Keratinocyte (primary cell): ENCODE results near the gene ARPC4. TPM values are rescaled to one million over a fixed set of nuclear protein-coding genes. Genes with fewer than 3 reads are reported as not detected.

Experiments
- DNase-seq: peaks from one replicate; pipeline ENCODE4 v3.0.0-alpha.2; 2011; ENCODE audit warnings: low read depth, missing footprints, low spot score
- FAIRE-seq: peaks from 2 replicates; lab custom pipeline; 2011; peaks lifted over from hg19 to GRCh38; lab: Jason Lieb, UNC
- H2AFZ ChIP-seq: 2 replicates; pipeline ENCODE4 v1.6.0; 2012; ENCODE audit warnings: low read length, control low read depth, inconsistent platforms; ENCODE audit not compliant: control insufficient read depth
- H3K27ac ChIP-seq: 2 replicates; pipeline ENCODE4 v1.5.1; 2011; ENCODE audit warnings: low read length; ENCODE audit not compliant: control insufficient read depth, insufficient read depth
- H3K27me3 ChIP-seq: 3 replicates; pipeline ENCODE4 v1.6.0; 2011; ENCODE audit warnings: low read length; ENCODE audit not compliant: control insufficient read depth, insufficient read depth; ENCODE audit errors: extremely low read depth
- H3K36me3 ChIP-seq, 2 experiments: 2 replicates in 1 of 2; 3 replicates in 1 of 2; pipeline ENCODE4 v1.5.1; 2011; ENCODE audit warnings: low read length in 2 of 2, mild to moderate bottlenecking in 1 of 2; ENCODE audit not compliant: control insufficient read depth in 2 of 2, insufficient read depth in 2 of 2; ENCODE audit errors: extremely low read depth in 1 of 2
- H3K4me1 ChIP-seq: 3 replicates; pipeline ENCODE4 v1.5.1; 2011; ENCODE audit warnings: low read length; ENCODE audit not compliant: control insufficient read depth, insufficient read depth; ENCODE audit errors: extremely low read depth
- H3K4me2 ChIP-seq: 3 replicates; pipeline ENCODE4 v1.6.0; 2011; ENCODE audit warnings: low read depth, low read length; ENCODE audit not compliant: control insufficient read depth, insufficient read depth; ENCODE audit errors: extremely low read depth
- H3K4me3 ChIP-seq, 3 experiments: fragments of 200-600 bp in 1 of 3; sonication (generic) in 1 of 3; 2 replicates in 2 of 3; 3 replicates in 1 of 3; pipeline ENCODE4 v1.5.1; 2011 to 2016; ENCODE audit warnings: low read length in 3 of 3, mild to moderate bottlenecking in 3 of 3, control low read depth in 2 of 3, inconsistent platforms in 1 of 3, low read depth in 1 of 3, mixed read lengths in 1 of 3, mixed run types in 1 of 3, moderate library complexity in 1 of 3; ENCODE audit not compliant: control insufficient read depth in 2 of 3, insufficient read depth in 2 of 3; ENCODE audit errors: extremely low read depth in 1 of 3
- H3K79me2 ChIP-seq: 2 replicates; pipeline ENCODE4 v1.6.0; 2012; ENCODE audit warnings: low read length; ENCODE audit not compliant: control insufficient read depth, insufficient read depth
- H3K9ac ChIP-seq: 3 replicates; pipeline ENCODE4 v1.6.0; 2011; ENCODE audit warnings: low read length; ENCODE audit not compliant: control insufficient read depth, insufficient read depth; ENCODE audit errors: extremely low read depth
- H3K9me1 ChIP-seq: 3 replicates; pipeline ENCODE4 v1.6.0; 2011; ENCODE audit warnings: low read length; ENCODE audit not compliant: control insufficient read depth, insufficient read depth; ENCODE audit errors: extremely low read depth
- H3K9me3 ChIP-seq: 2 replicates; pipeline ENCODE4 v1.5.1; 2012; ENCODE audit warnings: low read depth, low read length; ENCODE audit not compliant: control insufficient read depth
- H4K20me1 ChIP-seq: 3 replicates; pipeline ENCODE4 v1.6.0; 2011; ENCODE audit warnings: low read length; ENCODE audit not compliant: control insufficient read depth, insufficient read depth; ENCODE audit errors: extremely low read depth
- CTCF ChIP-seq, 3 experiments: IDR thresholded peaks in 1 of 3; conservative IDR thresholded peaks in 1 of 3; optimal IDR thresholded peaks in 1 of 3; 2 replicates in 2 of 3; 3 replicates in 1 of 3; pipeline versions ENCODE3 to v1.5.1; 2011; ENCODE audit warnings: low read length in 3 of 3, mild to moderate bottlenecking in 3 of 3, moderate library complexity in 2 of 3, control low read depth in 1 of 3, inconsistent platforms in 1 of 3; ENCODE audit not compliant: insufficient read depth in 2 of 3; ENCODE audit errors: extremely low read depth in 1 of 3
- EZH2 ChIP-seq: IDR thresholded peaks from one replicate; pipeline ENCODE4 v1.6.1; 2012; ENCODE audit warnings: inconsistent platforms, mild to moderate bottlenecking, low read length, moderate library complexity
- dilution Hi-C: fragments of 300-500 bp; cut with MboI; formaldehyde crosslinking; loops from one replicate; pipeline ENCODE4 v1.7.0; 2020; ENCODE audit warnings: low sequenced_read_pairs; ENCODE audit not compliant: extremely low pct_ligation_motif_present
- polyA plus RNA-seq, 5 experiments: library from polyadenylated mRNA; depleted of rRNA in 3 of 5; stranded (reverse) in 3 of 5; stranded (forward) in 1 of 5; unstranded in 1 of 5; fragments of >200 nt; gene quantifications; 1 replicate in 1 of 5; 2 replicates in 3 of 5; 3 replicates in 1 of 5; pipeline versions ENCODE4 v1.2.1 to v1.2.3, GENCODE V29; 2011 to 2012; ENCODE audit warnings: missing spikeins in 2 of 5, low read depth in 1 of 5, low replicate concordance in 1 of 5

The ARPC4 gene
- polyA plus RNA-seq, 1 donor (not counting 4 experiments of a cell fraction or from before 2014, with no cell fraction given): 173 TPM

- H3K9me3 ChIP-seq: no peaks in the 10 kb centered on the region
- H2AFZ ChIP-seq: no peak overlapping the region
- H3K4me2 ChIP-seq: no peak overlapping the region
- H3K9ac ChIP-seq: no peak overlapping the region
- dilution Hi-C loops: no loop called here
- H3K9me1 ChIP-seq: no peaks in the 10 kb centered on the region
- H3K4me3 ChIP-seq: no peak overlapping the region
- FAIRE-seq (no peak), DNase-seq (no peak)
- peaks cover 42 to 47% of the 10 kb centered on the region in 2 experiments for H3K36me3 ChIP-seq
- H3K27ac ChIP-seq: no peak overlapping the region
- H3K4me1 ChIP-seq: peaks cover 14% of the 10 kb centered on the region
- TF ChIP-seq CTCF (optimal IDR thresholded peaks at IDR 0.05 in 1 of 3, IDR thresholded peaks at IDR 0.05 in 1 of 3, conservative IDR thresholded peaks at IDR 0.05 in 1 of 3; ENCODE audit: extremely low read depth in 1 of 3, insufficient read depth in 2 of 3, low read length in 3 of 3): no peak
- no peak for TF ChIP-seq EZH2
- H3K27me3 ChIP-seq: no peaks in the 10 kb centered on the region
- H3K79me2 ChIP-seq: peaks cover 4% of the 10 kb centered on the region
- no peaks in the 10 kb centered on the region for H4K20me1 ChIP-seq
Measured at GRCh38 chr3:9746330-9746729, 46.6 kb upstream of the ARPC4 start.

- H3K36me3 ChIP-seq: peaks cover 40 to 43% of the 10 kb centered on the region in 2 experiments
- H3K4me2 ChIP-seq: no peak overlapping the region
- no peak overlapping the region for H2AFZ ChIP-seq
- no peak overlapping the region for H3K4me3 ChIP-seq
- H3K27ac ChIP-seq: no peak overlapping the region
- peaks cover 14% of the 10 kb centered on the region for H3K4me1 ChIP-seq
- no peaks in the 10 kb centered on the region for H3K9me3 ChIP-seq
- FAIRE-seq: no peak
- H3K9ac ChIP-seq: no peak overlapping the region
- DNase-seq: no peak
- no peaks in the 10 kb centered on the region for H3K27me3 ChIP-seq
- no peaks in the 10 kb centered on the region for H3K9me1 ChIP-seq
- TF ChIP-seq CTCF (optimal IDR thresholded peaks at IDR 0.05 in 1 of 3, IDR thresholded peaks at IDR 0.05 in 1 of 3, conservative IDR thresholded peaks at IDR 0.05 in 1 of 3; ENCODE audit: extremely low read depth in 1 of 3, insufficient read depth in 2 of 3, low read length in 3 of 3) (no peak), EZH2 (no peak)
- dilution Hi-C loops: no loop called here
- no peaks in the 10 kb centered on the region for H4K20me1 ChIP-seq
- H3K79me2 ChIP-seq: peaks cover 4% of the 10 kb centered on the region
Measured at GRCh38 chr3:9747267-9747666, 45.6 kb upstream of the ARPC4 start.
